OCI-LY1 (cell line): Measurements from ENCODE around the gene DENND1A.

Experiments
- EZH2 ChIP-seq: fragments of 200-600 bp; sonication (generic), shearing (Covaris generic); IDR thresholded peaks from 2 replicates; pipeline ENCODE4 v1.8.0; 2017; ENCODE audit warnings: borderline replicate concordance, mixed run types, mild to moderate bottlenecking, antibody characterized with exemption, low read length, moderate library complexity, mixed read lengths
- TF ChIP-seq, protein P1 (sequence below): fragments of 200-600 bp; sonication (generic), shearing (Covaris generic); IDR thresholded peaks from 2 replicates; pipeline ENCODE4 v1.5.1; 2017; ENCODE audit warnings: mild to moderate bottlenecking, antibody characterized with exemption, low read length, moderate library complexity, mixed read lengths

GRCh38 chr9:123725389-123725788 is 204.5 kb downstream of the DENND1A start:
- TF ChIP-seq, protein P1, sequence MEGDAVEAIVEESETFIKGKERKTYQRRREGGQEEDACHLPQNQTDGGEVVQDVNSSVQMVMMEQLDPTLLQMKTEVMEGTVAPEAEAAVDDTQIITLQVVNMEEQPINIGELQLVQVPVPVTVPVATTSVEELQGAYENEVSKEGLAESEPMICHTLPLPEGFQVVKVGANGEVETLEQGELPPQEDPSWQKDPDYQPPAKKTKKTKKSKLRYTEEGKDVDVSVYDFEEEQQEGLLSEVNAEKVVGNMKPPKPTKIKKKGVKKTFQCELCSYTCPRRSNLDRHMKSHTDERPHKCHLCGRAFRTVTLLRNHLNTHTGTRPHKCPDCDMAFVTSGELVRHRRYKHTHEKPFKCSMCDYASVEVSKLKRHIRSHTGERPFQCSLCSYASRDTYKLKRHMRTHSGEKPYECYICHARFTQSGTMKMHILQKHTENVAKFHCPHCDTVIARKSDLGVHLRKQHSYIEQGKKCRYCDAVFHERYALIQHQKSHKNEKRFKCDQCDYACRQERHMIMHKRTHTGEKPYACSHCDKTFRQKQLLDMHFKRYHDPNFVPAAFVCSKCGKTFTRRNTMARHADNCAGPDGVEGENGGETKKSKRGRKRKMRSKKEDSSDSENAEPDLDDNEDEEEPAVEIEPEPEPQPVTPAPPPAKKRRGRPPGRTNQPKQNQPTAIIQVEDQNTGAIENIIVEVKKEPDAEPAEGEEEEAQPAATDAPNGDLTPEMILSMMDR: no peak
- TF ChIP-seq EZH2: no peak
